Measurements from ENCODE around the gene PSD2.

Gene PSD2

GRCh38 chr5:139889410-139889809 is 93.8 kb downstream of the PSD2 start:
- no peak for DNase-seq (ENCODE audit: low read depth)
- TF ChIP-seq CTCF (IDR thresholded peaks at IDR 0.05; ENCODE audit: low read depth, low read length, missing control alignments) = no peak
- no peak overlapping the region for H3K4me3 ChIP-seq (ENCODE audit: low read depth, low read length)
- in situ Hi-C loops (cut with HindIII; ENCODE audit: low sequenced_read_pairs) = no loop called here

- in situ Hi-C loops (cut with HindIII; ENCODE audit: low sequenced_read_pairs) = no loop called here
- no peak overlapping the region for H3K4me3 ChIP-seq (ENCODE audit: low read depth, low read length)
- no peak for DNase-seq (ENCODE audit: low read depth)
- no peak for TF ChIP-seq CTCF (IDR thresholded peaks at IDR 0.05; ENCODE audit: low read depth, low read length, missing control alignments)
Measured at GRCh38 chr5:139893873-139894272, 98.3 kb downstream of the PSD2 start.

All from astrocyte of the cerebellum (primary cell).